ENCODE results near the gene PDIA5.

GRCh38 chr3:123105201-123106189 is 38.7 kb downstream of the PDIA5 start:
- TF ChIP-seq, protein P1, sequence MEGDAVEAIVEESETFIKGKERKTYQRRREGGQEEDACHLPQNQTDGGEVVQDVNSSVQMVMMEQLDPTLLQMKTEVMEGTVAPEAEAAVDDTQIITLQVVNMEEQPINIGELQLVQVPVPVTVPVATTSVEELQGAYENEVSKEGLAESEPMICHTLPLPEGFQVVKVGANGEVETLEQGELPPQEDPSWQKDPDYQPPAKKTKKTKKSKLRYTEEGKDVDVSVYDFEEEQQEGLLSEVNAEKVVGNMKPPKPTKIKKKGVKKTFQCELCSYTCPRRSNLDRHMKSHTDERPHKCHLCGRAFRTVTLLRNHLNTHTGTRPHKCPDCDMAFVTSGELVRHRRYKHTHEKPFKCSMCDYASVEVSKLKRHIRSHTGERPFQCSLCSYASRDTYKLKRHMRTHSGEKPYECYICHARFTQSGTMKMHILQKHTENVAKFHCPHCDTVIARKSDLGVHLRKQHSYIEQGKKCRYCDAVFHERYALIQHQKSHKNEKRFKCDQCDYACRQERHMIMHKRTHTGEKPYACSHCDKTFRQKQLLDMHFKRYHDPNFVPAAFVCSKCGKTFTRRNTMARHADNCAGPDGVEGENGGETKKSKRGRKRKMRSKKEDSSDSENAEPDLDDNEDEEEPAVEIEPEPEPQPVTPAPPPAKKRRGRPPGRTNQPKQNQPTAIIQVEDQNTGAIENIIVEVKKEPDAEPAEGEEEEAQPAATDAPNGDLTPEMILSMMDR (IDR thresholded peaks at IDR 0.05): no peak
- no peak for TF ChIP-seq POLR2A (IDR thresholded peaks at IDR 0.05)

Data from esophagus squamous epithelium (tissue), 4 donors.